ENCODE data around the gene IL17RD. TPM values are rescaled to one million over a fixed set of nuclear protein-coding genes. Genes with fewer than 3 reads are reported as not detected.

Gene IL17RD
- polyA plus RNA-seq, 1 of the 3 experiments (the other 2 are of a cell fraction), result 2.4 TPM

GRCh38 chr3:57144952-57145351, 20.2 kb downstream of the IL17RD start:
- H2AFZ ChIP-seq (ENCODE audit: low read depth), result no peak overlapping the region
- H3K4me1 ChIP-seq (ENCODE audit: control insufficient read depth in 1 of 2, insufficient read depth in 2 of 2, low read depth in 1 of 2, low read length in 1 of 2), result peaks cover 2 to 58% of the 10 kb centered on the region in 2 experiments; a peak in 3 of 4 replicates
- no peaks in the 10 kb centered on the region for H4K20me1 ChIP-seq (ENCODE audit: insufficient read depth)
- H3F3A ChIP-seq (replicated peaks; ENCODE audit: insufficient read depth), result peaks cover under 1% of the 10 kb centered on the region
- no peak for DNase-seq
- H3K9me3 ChIP-seq, result no peaks in the 10 kb centered on the region
- WGBS (ENCODE audit: low lambda C conversion rate), result 88% methylated on average over 3 of the region's 3 CpGs
- no peak overlapping the region for H3K4me3 ChIP-seq (ENCODE audit: low read depth in 2 of 2, low read length in 1 of 2)
- TF ChIP-seq GABPA (IDR thresholded peaks at IDR 0.05; ENCODE audit: low read depth) (no peak), FOXJ3 (CRISPR knock-in tag; IDR thresholded peaks at IDR 0.05) (no peak), PBX3 (IDR thresholded peaks at IDR 0.05) (no peak), REST (IDR thresholded peaks at IDR 0.05; ENCODE audit: low read depth, low read length) (no peak), RXRA (IDR thresholded peaks at IDR 0.05; ENCODE audit: borderline replicate concordance, low read depth) (no peak), TEAD4 (IDR thresholded peaks at IDR 0.05; ENCODE audit: borderline replicate concordance, insufficient read depth) (no peak), ZBTB33 (IDR thresholded peaks at IDR 0.05; ENCODE audit: borderline replicate concordance, low read depth) (no peak), RCOR1 (IDR thresholded peaks at IDR 0.05; ENCODE audit: low read length) (no peak), YY1 (IDR thresholded peaks at IDR 0.05; ENCODE audit: low read depth) (no peak), FOXM1 (IDR thresholded peaks at IDR 0.05; ENCODE audit: low read depth) (no peak), EZH2phosphoT487 (IDR thresholded peaks at IDR 0.05; ENCODE audit: borderline replicate concordance, low read depth) (no peak), RFX5 (IDR thresholded peaks at IDR 0.05; ENCODE audit: low read length) (no peak), MEF2A (IDR thresholded peaks at IDR 0.05; ENCODE audit: borderline replicate concordance, low read depth) (no peak)
- H3K27ac ChIP-seq (ENCODE audit: low read depth in 2 of 2, low read length in 1 of 2), result peak overlapping the region in 1 of 2 experiments; percentile 5; a peak in 1 of 4 replicates
- H3K9me2 ChIP-seq, result no peaks in the 10 kb centered on the region
- no peaks in the 10 kb centered on the region for H3K79me2 ChIP-seq (ENCODE audit: insufficient read depth)
- POLR2A ChIA-PET, result interaction anchor here (1.0 kb wide), 1 partner anchor 17 kb away, joined by 3 read pairs; no protein-coding TSS in a partner anchor
- CTCF ChIA-PET, result interaction anchor here (1.0 to 1.5 kb wide), 2 partner anchors 9 to 33 kb away, joined by 3 read pairs; no protein-coding TSS in a partner anchor
- no peaks in the 10 kb centered on the region for H3K36me3 ChIP-seq (replicated peaks in 1 of 2; ENCODE audit: control insufficient read depth in 1 of 2, insufficient read depth in 2 of 2, low read length in 1 of 2)
- H3K9ac ChIP-seq, result no peak overlapping the region
- H3K4me2 ChIP-seq, result no peak overlapping the region
- no peaks in the 10 kb centered on the region for H3K27me3 ChIP-seq (ENCODE audit: insufficient read depth)

Measured in SK-N-SH (cell line).